GM19438 (cell line): Measurements from ENCODE around the gene CLEC16A.
A peak's percentile ranks its signal among the peaks of the same experiment; 100 is the strongest.
"Not testable (repeated sequence)": the region's sequence is repeated elsewhere in the genome, so short reads cannot be mapped to it uniquely, and the experiment has no call there.

Experiments
- ATAC-seq: cut with Tn5 transposase; IDR thresholded peaks from one replicate; pipeline ENCODE4 v1.9.1; 2021; ENCODE audit warnings: low read depth; ENCODE audit not compliant: unreplicated experiment

The CLEC16A gene

GRCh38 chr16:11093572-11094074 lies 149.3 kb downstream of the CLEC16A start:
- peak; percentile 2 for ATAC-seq

GRCh38 chr16:11094075-11094856 lies 149.9 kb downstream of the CLEC16A start:
- peak; percentile 68 for ATAC-seq

- ATAC-seq = peak; percentile 16
Measured at GRCh38 chr16:11094857-11095565, 150.6 kb downstream of the CLEC16A start.

GRCh38 chr16:11095935-11096334 lies 151.6 kb downstream of the CLEC16A start:
- no peak for ATAC-seq

GRCh38 chr16:11097094-11097786 lies 152.9 kb downstream of the CLEC16A start:
- no peak for ATAC-seq

GRCh38 chr16:11097787-11098167 lies 153.4 kb downstream of the CLEC16A start:
- ATAC-seq = no peak

- no peak for ATAC-seq
Measured at GRCh38 chr16:11098601-11099390, 154.4 kb downstream of the CLEC16A start.

GRCh38 chr16:11099672-11100205 lies 155.4 kb downstream of the CLEC16A start:
- ATAC-seq = no peak

- ATAC-seq = no peak
Measured at GRCh38 chr16:11100239-11100750, 155.9 kb downstream of the CLEC16A start.

GRCh38 chr16:11101283-11101682 lies 156.9 kb downstream of the CLEC16A start:
- ATAC-seq = no peak

- no peak for ATAC-seq
Measured at GRCh38 chr16:11101695-11102522, 157.5 kb downstream of the CLEC16A start.

GRCh38 chr16:11102523-11102898 lies 158.1 kb downstream of the CLEC16A start:
- no peak for ATAC-seq

- not testable (repeated sequence) for ATAC-seq
Measured at GRCh38 chr16:11103301-11103700, 158.9 kb downstream of the CLEC16A start.

GRCh38 chr16:11104168-11105037 lies 160.0 kb downstream of the CLEC16A start:
- ATAC-seq = peak; percentile 21

- ATAC-seq = peak; percentile 70
Measured at GRCh38 chr16:11105038-11105903, 160.9 kb downstream of the CLEC16A start.

GRCh38 chr16:11106726-11107125 lies 162.4 kb downstream of the CLEC16A start:
- no peak for ATAC-seq

GRCh38 chr16:11107780-11108465 lies 163.6 kb downstream of the CLEC16A start:
- no peak for ATAC-seq
